GM19438 (cell line): ENCODE measurements around the gene CELA1.
"Not testable (repeated sequence)": the region's sequence is repeated elsewhere in the genome, so short reads cannot be mapped to it uniquely, and the experiment has no call there.

Experiments used
- ATAC-seq: cut with Tn5 transposase; IDR thresholded peaks from one replicate; pipeline ENCODE4 v1.9.1; 2021; ENCODE audit warnings: low read depth; ENCODE audit not compliant: unreplicated experiment

The CELA1 gene

GRCh38 chr12:51320695-51321320 lies 25.7 kb downstream of the CELA1 start:
- no peak for ATAC-seq

GRCh38 chr12:51320311-51320694 lies 26.2 kb downstream of the CELA1 start:
- ATAC-seq = no peak

DNA sequence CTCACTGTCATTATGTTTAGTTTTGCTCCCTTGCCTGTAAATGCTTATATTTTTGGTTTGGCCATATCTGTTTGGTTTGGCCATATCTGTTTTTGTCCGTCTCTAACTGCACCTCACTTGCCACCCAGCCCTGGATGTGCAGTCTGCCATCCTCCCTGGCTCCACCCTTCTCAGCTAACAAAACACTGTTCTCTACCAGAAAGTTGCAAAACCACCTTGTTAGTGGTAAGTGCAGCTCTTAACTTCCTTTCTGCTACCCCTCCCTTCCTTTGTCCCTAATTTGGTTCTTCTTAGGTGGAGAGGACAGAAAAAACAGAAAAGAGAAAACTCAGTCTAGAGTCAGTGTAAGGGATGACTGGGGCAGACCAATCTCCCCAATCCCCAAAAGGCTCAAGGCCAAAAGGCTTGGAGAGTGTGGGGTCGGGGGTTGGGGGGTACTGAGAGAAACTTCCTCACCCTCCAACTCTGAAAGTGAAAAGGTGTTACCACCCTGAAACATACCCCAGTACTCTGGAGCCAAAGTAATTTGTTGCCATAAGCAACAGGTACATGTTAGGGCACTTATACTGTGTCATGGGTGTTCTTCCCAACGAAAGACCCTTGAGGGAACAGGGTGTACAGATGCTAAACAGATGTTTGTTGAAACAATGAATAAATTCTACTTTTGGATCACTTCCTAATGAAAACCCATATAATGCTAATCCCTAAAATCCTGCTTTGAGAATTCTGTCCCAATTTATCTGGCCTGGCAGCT lies 27.5 kb downstream of the CELA1 start:
- no peak for ATAC-seq

GRCh38 chr12:51318057-51318806 lies 28.2 kb downstream of the CELA1 start:
- ATAC-seq = not testable (repeated sequence)

- no peak for ATAC-seq
Measured at GRCh38 chr12:51311389-51311788, 35.1 kb downstream of the CELA1 start.

DNA sequence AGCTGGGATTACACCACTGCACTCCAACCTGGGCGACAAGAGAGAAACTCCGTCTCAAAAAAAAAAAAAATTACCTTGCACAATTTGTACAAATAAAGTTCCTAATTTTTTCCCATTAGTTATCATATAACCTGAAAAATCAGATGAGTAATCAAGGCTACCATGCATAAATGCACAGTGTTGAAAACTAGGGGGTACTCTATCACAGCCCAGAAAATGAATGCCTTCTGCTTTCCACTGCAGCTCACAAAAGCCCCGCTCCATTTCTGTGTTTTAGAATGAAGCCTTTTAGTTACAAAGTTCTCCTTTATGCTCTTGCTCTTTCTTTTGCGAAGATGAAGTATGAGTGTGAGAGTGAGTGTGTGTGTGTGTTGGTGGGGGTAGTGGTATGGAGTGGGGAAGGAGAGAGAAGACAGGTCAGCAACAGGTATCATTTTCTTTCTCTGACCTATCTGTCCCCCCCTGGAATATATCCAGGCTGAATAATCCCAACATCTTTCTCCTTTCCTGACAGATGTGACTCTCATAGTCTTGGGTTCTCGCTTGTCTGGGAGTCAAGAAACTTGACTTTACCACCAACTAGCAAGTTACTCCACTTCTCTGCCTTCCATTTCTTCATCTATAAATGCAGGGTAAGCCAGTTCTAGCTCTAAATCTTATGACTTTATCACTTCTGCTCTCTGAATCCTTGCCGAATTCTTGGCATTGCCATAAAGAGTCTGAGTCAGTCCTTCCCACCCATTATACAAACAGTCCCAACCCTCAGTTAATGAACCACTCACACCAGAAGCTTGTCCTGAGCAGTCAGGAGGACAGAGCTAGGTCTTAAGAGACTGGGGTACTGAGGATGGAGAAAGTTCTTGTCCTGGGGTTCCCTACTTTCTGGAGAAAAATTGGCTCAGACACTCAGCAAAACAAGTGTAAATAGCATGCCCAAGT lies 38.6 kb downstream of the CELA1 start:
- ATAC-seq = no peak

DNA sequence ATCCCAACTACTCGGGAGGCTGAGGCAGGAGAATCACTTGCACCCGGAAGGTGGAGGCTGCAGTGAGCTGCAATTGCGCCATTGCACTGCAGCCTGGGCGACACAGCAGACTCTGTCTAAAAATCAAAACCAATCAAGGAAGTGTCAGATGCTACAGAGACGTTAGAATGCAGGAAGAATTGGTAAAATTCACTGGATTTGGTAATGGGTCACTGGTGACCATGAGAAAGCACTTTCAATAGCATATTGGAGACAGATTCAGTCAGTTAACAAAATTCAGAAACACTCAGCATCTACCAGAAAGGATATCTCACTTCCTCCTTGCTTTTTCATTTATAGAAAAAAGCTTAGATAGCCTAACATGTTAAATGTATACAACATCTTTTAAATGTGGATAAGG lies 40.0 kb downstream of the CELA1 start:
- ATAC-seq = no peak

- ATAC-seq = not testable (repeated sequence)
Measured at GRCh38 chr12:51300768-51301167, 45.7 kb downstream of the CELA1 start.

DNA sequence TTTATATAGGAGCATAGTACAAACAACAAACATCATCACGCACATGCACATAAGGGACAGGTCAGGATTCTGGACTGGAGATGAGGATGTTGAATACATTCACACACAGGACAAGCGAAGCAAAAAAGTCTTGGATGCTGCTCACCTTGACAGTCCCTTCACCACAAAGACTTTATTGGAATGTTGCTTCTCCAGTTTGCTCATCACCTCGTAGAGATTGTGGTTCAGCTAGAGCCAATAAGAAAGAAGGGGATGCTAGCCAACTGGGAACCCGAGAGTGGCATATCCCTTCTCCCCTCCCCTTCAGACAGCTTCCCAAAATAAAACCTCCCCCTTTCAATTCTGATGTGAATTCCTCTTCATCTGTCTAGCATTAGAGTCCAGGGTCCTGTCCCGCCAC lies 50.8 kb downstream of the CELA1 start:
- no peak for ATAC-seq

DNA sequence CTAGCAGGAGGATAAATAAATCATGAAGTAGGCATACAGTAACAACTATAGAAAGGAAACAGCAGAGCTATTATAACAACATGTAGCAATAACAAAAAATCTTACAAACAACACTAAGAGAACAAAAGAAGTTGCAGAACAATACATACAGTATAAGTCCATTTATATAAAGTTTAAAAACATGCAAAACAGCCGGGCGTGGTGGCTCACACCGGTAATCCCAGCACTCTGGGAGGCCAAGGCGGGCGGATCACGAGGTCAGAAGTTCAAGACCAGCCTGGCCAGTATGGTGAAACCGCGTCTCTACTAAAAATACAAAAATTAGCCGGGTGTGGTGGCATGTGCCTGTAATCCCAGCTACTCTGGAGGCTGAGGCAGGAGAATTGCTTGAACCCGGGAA lies 52.4 kb downstream of the CELA1 start:
- ATAC-seq = not testable (repeated sequence)

DNA sequence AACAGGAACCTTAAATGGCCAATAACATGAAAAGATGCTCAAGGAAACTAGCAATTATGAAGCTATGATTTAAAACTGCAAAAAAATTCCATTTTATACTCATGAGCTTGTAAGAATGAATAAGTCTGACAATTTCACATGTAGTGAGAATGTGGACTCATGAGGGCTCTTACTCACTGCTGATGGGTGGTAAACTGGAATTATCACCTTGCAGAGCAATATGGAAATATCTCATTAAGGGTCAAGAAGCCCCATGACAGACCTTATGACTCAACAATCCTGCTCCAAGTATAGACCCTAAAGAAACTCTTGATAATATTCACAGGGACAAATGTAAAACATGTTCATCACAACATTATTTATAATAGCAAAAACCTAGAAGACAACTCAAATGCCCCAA lies 52.8 kb downstream of the CELA1 start:
- no peak for ATAC-seq

GRCh38 chr12:51291603-51292513 lies 54.6 kb downstream of the CELA1 start:
- ATAC-seq = not testable (repeated sequence)

- ATAC-seq = no peak
Measured at GRCh38 chr12:51285843-51286242, 60.6 kb downstream of the CELA1 start.

DNA sequence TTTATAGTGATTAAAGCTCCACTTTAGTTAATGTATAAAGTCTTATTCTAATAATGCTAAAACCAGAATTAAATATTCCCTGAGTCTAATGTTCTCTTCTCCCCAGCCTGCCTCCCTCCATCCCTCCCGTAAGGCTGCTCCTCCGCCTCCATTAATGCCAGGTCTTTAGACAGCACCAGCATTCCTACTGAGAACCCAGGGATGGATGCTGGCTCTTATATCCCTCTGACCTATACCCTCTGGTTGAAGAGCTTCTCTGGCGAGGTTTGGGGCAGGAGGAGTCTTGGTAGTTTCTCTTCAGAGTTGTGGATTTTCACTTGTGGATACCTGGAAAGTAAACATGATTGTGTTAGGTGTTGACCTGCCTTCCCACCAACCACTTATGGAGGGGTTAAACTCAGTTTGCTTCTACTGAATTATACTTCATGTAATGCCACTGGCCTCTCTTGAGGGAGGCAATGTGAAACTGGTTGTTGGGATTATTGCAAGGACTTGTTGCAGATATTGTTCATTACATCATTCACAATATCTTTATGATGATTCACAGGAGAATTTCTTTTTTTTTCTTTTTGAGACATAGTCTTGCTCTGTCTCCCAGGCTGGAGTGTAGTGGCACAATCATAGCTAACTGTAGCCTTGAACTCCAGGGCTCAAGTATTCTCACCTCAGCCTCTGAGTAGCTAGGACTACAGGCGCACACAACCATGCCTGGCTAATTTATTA lies 65.1 kb downstream of the CELA1 start:
- no peak for ATAC-seq
